Measurements from ENCODE around the gene NOTCH2.

GRCh38 chr1:119987686-119988085 is 81.8 kb downstream of the NOTCH2 start:
- no peak for TF ChIP-seq CTCF (IDR thresholded peaks at IDR 0.05)
- no peak for TF ChIP-seq EP300 (IDR thresholded peaks at IDR 0.05)
- TF ChIP-seq POLR2A (IDR thresholded peaks at IDR 0.05) = no peak

Data from ovary (tissue), 3 donors.